Measurements from ENCODE around the gene PIEZO2.

The PIEZO2 gene

DNA sequence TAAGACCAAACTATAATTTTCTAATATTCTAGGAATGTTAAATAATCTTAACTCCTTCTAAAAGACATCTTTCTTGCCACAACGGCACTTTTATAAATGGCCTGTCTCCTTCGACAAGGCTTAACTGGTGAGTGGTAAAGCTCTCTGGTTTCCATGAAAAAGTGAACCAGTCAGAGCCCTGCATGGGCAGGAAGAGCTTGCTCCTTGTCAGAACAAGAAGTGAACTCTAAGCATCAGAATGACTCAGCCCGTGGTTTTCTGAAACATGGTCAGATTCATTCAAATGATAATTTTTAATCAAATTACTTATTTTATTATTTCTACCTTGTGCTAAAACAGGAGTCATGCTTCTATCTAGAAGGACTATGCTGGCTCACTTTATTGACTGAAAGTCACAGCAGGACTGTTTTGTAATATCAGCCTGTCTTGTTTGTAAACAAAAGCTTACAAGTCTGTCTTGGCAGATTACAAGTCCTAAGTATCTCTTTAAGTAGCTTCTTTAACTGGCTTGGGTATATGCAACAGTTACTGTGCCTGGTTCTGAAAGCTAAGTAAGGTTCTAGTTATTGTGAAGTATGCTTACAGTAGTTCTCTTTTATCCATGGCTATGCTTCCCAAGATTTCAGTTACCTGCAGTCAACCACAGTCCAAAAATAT is 378.2 kb downstream of the PIEZO2 start:
- DNase-seq = no peak

DNA sequence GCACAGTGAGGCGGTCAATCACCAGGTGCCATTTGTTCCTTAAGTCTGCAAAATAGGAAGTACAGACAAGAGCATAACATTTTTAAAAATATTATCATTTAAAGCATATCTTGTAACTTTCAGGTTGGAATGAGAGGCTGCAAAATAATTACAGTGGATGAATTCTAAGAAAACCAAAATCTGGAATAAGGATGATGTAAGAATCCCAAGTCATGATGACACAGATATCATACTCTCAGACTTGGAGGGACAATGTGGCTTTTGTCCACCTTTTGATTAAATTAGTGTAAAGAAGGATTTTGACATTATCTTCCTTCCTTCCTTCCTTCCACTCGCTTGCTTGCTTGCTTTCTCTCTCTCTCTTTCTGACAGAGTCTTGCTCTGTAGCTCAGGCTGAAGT is 379.1 kb downstream of the PIEZO2 start:
- no peak for DNase-seq

DNA sequence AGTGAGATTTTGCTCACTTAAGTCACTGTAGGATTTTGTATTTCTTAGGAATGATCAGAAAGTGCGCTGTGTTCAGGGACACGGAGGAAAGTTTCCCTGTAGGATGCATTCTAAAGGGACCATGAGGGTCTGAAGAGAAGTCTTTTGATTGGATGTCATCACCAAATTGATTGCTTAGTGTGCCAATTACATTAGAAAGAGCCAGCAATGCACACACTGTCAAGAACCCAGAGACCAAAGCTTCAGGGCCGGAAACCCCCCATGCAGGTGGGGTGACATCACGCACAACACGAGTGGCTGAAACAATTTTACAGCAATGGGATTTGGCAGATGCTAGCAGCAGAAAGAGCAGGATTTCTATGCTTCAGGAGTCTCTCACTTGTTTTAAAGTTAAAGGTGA is 381.1 kb downstream of the PIEZO2 start:
- no peak for DNase-seq

DNA sequence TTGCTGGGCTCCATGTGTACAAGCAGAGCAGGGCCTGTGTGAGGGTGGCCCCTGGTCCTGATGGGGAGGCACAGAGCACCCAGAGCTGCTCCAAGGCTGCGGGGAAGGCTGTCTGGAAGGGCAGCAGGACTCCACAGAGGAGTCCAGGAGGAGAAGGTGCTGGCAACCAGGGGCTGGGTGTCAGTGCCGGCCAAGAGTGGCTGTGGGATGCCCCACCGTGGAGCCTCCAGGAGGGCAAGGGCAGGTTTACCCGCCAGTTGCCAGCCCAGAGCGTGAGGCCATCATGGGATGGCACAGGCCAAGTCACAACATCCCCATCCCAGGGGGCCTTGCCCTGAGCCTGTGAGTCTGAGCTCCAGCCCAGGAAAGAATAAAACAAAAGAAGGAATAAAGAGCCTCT is 381.7 kb downstream of the PIEZO2 start:
- no peak for DNase-seq

DNA sequence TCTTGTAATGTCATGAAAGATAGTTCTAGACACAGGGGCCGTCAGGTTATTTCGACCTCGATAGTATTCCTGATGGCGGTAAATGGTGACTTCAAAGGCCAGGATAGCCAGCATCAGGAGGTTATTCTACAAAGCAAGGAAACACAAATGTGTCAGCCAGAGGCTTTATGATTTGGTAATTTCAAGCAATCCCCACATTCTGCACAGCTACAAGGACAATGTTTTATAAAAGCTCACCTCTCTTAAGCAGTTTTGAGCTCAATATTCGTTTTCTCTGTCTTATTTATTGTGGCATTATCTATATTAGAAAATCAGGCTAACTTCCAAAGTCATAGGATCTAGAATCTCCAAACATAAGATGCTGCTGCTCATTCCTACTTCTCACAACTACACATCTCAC is 388.4 kb downstream of the PIEZO2 start:
- DNase-seq = no peak

DNA sequence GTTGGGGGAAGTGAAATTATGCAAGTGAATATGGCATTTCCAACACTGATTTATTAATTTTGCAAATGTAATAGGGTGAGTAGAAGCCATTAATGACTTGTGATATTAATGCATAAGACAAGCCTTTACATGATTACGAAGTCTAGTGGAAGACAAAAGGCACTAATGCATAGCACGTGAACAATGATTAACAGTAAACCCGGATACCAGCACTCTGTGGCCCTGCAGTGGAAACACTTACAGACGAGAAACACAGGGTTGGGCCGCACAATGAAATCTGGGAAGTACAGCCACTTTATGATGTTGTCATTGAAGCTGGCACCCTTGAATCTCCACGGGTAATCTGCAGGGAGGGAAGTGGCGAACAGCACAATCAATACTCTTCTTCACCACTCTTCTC is 390.1 kb downstream of the PIEZO2 start:
- DNase-seq = no peak

DNA sequence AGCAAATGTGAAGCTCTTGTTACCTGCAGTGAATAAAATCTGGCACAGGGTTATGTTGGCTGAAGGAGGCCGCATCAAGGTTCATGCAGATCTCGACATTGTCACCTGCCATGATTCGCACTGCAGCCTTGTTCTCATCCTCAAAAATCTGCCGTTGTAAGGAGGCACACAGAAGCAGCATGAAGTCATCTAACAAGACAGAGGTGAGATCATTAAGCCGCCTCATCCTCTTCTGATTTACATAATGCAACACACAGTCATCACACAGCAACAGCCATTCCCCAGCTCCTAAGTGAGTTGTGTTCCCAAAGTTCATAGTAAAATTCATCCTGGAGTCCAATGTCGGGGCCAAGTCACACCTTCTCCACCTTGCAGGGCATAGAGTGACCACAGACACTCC is 391.4 kb downstream of the PIEZO2 start:
- DNase-seq = no peak

DNA sequence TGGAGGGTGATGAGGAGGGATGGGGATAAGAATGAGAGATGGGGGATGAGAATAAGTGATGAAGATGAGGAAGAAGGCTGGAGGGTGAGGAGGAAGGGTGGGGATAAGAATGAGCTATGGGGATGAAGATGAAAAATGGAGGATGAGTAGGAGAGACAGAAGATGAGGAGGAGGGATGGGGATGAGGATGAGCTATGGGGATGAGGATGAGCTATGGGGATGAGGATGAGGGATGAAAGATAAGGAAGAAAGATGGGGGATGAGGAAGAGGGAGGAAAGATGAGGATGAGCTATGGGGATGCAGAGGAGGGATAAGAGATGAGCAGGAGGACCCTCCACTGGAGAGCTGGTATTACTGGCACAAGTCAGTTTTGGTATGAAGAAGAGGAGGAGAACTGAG is 392.0 kb downstream of the PIEZO2 start:
- DNase-seq = no peak

DNA sequence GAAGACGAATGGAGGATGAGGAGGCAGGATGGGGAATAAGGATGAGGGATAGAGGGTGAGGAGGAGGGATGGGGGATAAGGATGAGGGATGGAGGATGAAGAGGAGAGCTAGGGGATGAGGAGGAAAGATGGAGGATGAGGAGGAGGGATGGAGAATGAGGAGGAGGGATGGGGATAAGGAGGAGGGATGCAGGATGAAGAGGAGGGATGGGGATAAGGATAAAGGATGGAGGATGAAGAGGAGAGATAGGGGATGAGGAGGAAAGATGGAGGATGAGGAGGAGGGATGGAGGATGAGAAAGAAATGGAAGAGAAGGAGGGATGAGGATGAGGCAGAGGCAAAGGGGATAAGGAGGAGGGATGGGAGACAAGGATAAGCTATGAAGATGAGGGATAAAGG is 393.5 kb downstream of the PIEZO2 start:
- no peak for DNase-seq

DNA sequence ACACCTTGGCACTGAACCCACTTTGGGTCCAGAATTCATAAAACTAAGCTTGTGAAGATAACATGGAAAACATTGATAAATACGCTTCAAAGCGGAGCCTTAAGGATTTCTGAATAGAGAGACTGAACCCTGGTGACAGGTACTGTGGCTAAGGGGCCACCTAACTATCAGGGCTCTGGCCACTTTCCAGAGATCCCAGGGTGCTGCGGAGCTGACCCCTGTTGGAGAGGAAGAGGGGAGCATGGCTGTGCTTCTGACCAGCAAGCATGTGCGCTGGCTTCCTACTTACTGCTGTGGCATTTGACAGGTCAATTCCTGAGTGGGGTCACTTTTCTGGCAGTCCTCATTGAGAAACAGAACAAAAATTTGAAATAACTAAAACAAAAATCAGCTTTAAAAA is 395.2 kb downstream of the PIEZO2 start:
- no peak for DNase-seq

DNA sequence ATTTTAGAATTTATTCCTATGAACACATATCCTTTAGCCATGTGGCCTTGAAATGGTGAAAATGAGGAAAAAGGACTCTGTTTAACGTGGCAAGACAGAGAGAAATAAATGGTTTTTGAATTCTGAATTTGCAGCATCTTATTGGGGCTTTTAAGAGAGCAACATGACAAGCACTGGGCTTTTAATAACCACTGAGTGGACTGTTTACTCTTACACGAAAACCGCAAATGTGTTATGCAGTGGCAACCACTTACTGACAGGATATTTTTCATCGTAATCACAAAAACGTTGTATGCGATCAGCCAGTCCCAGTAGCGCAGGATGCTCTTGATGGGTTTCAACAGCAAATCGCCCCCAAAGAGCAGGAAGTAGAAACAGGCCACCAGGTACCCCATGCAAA is 397.0 kb downstream of the PIEZO2 start:
- DNase-seq = no peak

DNA sequence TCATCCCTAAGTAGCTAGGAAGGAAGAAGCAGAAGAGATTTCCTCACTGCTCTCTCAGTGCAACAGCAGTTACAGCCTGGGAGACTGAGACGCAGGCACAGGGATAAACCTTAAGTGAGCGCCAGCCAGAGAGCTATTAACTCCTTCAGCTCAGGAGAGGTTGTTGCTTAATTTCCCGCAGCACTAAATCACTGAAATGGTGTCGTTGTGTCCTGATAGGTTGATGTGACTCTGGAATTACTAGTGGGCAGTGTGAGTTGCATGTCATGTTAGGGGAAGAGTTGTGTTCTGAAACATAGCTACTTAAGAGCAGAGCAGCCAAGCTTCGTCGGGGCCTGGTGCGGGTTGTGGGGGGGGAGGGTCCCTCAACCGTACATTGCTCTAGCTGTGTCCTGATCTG is 397.7 kb downstream of the PIEZO2 start:
- no peak for DNase-seq

DNA sequence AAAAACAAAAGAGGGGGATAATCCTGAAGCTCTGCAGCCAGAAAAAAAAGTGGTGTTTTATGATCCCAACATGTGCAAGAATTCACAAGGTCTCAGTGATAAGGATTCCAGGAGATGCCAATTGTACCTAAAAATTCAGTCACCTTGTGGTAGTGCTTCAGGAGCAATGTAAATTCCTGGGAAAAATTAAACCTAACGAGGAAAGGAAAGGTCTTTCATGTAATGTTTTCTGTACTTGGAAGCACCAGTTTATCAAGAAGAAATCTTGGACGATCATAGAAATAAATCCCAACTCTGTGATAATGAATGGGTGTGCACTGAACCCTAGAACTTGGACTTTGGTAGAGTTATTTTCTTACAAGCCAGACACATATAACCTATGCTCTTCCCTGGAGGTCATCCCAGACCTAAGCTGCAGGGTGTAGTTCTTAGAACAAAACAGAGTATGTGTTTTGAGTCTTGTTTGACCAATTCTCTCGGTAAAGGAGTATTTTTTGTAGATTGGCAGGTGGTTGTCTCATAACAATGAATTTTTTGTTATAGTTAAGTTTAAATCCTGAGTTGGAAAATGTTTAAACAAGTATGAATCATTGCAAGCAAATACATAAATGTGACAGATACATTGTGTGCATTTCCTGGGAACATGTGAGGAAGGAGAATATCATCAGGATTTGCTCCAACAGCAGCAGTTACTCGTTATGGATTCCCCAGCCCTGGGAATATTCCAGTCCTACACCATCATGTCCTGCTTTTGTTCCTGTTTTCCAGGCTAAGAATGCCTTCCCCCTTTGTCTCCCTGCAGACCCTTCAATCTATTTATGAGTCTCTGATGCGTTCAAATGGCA is 399.0 kb downstream of the PIEZO2 start:
- no peak for DNase-seq

DNA sequence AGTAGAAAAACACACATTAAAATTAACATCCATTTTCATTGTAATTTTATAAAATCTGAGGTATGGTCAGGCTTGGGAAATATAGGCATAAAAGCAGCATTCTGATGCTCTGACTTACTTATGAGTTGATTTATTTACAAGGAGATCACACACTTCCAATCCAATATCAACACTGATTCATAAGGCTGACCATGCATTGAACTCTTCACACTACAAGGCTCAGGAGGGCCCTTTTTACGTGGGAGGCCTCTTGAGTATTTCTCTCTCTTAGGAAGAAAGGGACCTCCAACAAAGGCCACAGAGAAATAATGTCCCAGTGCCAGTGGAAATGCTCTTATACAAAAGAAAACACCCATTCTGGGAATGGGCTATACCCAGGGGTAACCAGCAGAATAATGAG is 400.7 kb downstream of the PIEZO2 start:
- no peak for DNase-seq

DNA sequence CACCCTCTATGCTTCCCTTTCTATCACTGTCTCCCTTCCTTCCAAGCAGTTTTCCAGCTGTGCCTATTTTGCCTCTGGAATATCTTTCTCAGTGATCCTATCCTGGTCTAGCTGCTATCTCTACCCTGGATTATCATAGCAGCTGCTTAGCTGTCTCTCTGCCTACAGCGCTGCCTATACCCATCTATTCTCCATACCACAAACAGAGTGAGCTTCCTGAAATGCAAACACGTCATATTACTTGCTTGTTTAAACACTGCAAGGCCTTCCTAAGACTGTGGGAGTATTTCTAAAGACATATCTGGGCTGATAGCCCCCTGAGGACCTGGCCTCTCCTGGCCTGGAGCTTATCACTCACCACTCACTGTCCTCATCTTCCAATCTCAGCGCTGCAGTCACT is 403.4 kb downstream of the PIEZO2 start:
- DNase-seq = no peak

DNA sequence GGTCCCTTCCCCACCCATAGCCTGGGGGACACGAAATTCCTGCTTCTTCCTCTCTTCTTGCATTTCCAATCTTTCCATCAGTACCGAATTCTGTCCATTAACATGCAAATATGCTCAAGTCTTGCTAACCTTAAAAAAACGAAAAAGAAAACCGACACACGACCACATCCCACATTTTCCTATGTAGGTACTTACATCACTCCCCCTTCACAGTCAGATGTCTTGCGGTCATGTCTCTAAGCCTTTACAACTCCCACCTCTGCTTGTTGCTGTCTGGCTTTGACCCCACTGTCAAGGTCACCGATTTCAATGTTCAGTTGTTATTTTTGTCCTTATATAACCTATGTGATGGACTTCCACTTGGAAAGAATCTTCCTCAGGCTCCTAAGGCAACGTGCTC is 404.1 kb downstream of the PIEZO2 start:
- no peak for DNase-seq

DNA sequence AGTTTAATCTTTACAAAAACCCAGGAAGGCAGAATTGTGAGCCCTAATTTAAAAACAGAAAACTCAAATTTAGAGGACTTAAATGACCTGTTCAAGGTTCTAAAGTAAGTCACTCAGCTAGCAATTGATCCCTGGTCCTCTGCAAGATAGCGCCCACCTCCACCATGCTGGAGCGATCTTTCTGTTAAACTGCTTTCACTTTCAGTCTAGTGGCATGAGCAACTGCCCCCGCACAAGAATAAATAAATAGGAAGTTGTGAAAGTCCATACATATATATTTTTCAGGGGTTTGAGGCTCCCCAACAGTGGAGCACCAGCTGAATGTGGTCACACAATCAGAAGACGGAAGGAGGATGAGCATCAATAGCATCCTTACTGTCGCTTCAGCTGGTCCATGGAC is 405.6 kb downstream of the PIEZO2 start:
- no peak for DNase-seq

DNA sequence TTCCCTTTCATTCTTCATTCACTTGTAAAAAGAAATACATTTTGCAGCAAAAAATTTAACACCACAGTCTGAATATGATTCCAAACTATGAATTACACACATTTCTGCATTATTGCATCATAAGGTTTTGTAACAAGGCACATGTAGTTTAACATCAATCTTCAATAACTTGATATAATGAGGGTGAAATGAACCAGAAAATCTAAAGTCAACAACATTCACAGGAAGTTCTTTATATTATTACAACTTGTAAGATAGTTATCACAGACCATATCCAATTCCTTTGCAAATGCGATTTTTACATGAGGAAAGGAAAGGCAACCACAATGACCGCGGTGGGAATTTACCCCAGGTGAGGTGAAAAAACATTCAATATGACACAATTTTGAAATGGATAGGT is 410.2 kb downstream of the PIEZO2 start:
- DNase-seq = no peak

DNA sequence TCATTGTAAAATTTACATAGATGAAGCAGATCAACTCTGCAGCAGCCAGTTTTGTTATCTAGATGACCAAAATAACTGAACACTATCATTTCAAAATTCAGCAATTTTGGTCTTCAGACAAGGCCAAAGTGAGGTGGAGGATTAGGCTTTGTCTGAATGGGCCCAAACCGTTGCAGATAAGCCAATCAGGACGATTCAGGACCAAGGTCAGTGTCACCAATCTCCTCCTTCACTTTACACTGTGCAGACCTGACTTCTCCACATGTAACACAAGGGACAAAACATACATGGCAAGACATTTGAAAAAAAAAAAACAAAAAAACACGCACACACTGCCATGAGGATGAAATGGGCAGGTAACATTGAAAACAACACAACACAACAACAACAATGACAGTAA is 412.4 kb downstream of the PIEZO2 start:
- no peak for DNase-seq

DNA sequence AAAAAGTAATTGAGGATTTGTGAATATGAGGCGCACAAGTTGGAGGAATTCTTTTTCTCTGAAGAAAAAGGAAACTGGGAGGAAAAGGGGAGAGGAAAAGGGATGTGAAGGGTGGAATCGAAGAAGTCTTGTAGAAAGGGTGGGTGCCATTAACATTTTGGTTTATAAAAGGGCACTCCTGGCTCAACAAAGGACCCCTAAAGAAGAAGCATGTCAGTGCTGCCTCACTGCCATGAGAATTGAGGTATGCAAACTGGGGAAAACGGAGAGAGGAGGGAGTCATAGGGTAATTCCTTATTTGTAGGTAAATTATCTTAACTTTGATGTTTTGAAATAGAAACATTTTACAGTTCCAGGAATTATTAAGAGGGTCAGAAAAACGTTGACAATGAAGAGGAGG is 416.4 kb downstream of the PIEZO2 start:
- DNase-seq = no peak

DNA sequence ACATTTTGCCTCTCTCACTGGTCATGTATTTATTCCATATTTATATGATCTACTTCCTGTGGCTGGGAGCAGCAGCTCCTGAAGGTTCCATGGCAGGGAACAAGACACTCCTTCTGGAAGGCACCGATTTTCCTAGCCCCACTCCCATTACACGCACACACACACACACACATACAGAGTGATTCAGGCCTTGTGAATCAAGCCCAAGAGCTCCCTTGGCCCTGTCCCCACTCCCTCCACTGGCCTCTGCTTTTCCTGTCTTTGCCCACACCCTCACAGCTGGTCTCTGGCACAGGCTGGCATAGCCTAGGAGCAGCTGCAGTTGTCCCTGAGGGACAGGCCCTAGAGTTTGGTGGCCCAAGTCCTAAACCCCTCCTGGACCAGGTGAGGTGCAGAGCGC is 421.9 kb downstream of the PIEZO2 start:
- peak; percentile 64 for DNase-seq

DNA sequence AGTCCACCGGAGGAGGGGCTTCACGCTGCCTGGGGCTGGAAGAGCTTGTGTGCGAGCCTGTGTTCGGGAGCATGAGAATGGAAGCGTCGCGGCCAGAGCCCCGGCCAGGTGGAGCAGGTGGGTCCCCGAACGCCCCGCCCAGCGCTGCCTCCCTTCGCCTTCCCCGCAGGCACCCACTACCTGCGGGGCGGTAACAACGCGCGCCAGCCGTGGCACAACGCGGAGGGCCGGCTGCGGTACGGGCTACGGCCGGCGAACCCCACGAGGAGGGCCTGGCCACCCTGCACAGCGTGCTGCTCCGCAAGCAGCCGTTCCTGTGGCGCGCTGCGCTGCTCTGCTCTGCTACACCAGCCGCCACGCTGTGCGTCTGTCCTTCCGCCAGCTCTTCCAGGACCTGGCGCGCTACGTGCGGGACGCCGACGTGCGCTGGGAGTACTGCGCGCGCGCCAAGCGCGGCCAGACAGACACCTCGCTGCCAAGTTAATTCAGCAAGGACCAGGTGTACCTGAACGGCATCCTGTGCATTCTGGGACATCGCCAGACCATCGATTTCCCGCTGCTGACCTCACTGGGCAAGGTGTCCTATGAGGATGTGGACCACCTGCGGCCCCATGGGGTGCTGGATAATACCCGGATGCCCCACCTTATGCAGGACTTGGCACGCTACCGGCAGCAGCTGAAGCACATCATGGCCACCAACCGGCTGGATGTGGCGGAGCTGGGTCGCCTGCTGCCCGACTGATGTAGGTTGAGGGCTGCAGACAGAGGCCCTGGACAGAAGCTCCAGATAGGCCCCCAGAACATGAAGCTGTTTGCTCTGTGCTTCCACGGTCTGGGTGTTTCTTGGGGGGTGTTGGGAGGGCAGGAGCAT is 422.9 kb downstream of the PIEZO2 start:
- DNase-seq = no peak

DNA sequence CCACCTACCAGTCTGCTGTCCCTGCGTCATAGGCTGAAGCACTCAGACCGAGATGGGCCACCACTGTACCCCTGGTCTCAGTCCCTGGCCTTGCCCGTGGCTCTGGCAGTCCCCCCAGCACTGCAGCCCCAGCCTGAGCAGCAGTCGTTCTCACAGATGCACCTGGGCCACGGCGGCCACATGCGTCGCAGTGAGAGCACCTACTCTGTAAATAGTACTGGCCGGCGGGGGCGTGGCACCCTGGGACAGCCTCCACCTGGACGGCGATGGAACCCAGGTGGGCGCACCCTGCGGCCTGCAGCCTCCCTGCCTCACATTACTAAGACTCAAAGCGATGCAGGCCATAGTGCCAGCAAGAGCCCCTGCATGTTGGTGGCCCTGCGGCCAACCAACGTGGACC is 424.7 kb downstream of the PIEZO2 start:
- DNase-seq = no peak

DNA sequence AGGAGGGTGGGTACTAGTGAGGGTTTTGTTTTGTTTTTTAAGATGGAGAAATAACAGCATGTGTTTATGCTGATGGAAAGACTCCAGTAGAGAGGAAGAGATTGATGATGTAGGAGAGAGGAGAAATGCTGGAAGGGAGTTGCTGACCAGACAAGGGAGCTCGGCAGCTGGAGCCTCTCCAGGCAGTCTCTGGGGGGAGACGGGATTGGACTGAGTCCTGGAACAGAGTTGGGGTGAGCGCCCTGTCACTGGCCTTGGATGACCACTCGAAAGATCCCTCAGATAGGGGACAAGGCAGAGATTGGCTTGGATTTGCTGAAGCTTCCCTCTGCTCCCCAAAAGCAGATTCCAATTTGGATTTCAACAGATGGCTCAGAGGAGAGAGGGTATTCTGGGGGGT is 425.9 kb downstream of the PIEZO2 start:
- no peak for DNase-seq

All from right hindlimb (tissue), 1 donor.